SK-N-MC (cell line): ENCODE results near the gene PTPN1.

Experiments used
- DNase-seq: peaks from one replicate; pipeline ENCODE4 v3.0.0-alpha.2; 2011; ENCODE audit warnings: low read depth, low spot score
- H3K27ac ChIP-seq: fragments of 200-600 bp; sonication (generic); 2 replicates; pipeline ENCODE4 v1.5.1; 2016; ENCODE audit warnings: mixed run types
- H3K36me3 ChIP-seq: fragments of 200-600 bp; sonication (generic); 2 replicates; pipeline ENCODE4 v1.6.1; 2017; ENCODE audit warnings: antibody characterized with exemption, low read length, mixed read lengths; ENCODE audit not compliant: insufficient read depth
- H3K4me3 ChIP-seq: fragments of 200-600 bp; sonication (generic); 2 replicates; pipeline ENCODE4 v1.5.1; 2016
- H3K9ac ChIP-seq: fragments of 200-600 bp; sonication (generic); 2 replicates; pipeline ENCODE4 v1.8.0; 2017; ENCODE audit warnings: mixed run types, mixed read lengths; ENCODE audit not compliant: insufficient read length
- H3K9me3 ChIP-seq: fragments of 200-600 bp; sonication (generic); 2 replicates; pipeline ENCODE4 v1.6.1; 2017; ENCODE audit warnings: low read depth, mild to moderate bottlenecking, antibody characterized with exemption, low read length, moderate library complexity, mixed read lengths
- EZH2 ChIP-seq: fragments of 200-600 bp; sonication (generic); IDR thresholded peaks from one replicate; pipeline ENCODE4 v1.6.1; 2017; ENCODE audit warnings: antibody characterized with exemption
- FOXP2 ChIP-seq: optimal IDR thresholded peaks from 2 replicates; pipeline ENCODE3; 2011; ENCODE audit warnings: mild to moderate bottlenecking, moderate library complexity; ENCODE audit not compliant: insufficient read depth; ENCODE audit errors: extremely low read length, control extremely low read depth
- POLR2AphosphoS5 ChIP-seq: IDR thresholded peaks from 2 replicates; pipeline ENCODE4 v1.6.1; 2012; ENCODE audit warnings: mild to moderate bottlenecking, low read depth, low read length, borderline replicate concordance

Gene PTPN1

DNA sequence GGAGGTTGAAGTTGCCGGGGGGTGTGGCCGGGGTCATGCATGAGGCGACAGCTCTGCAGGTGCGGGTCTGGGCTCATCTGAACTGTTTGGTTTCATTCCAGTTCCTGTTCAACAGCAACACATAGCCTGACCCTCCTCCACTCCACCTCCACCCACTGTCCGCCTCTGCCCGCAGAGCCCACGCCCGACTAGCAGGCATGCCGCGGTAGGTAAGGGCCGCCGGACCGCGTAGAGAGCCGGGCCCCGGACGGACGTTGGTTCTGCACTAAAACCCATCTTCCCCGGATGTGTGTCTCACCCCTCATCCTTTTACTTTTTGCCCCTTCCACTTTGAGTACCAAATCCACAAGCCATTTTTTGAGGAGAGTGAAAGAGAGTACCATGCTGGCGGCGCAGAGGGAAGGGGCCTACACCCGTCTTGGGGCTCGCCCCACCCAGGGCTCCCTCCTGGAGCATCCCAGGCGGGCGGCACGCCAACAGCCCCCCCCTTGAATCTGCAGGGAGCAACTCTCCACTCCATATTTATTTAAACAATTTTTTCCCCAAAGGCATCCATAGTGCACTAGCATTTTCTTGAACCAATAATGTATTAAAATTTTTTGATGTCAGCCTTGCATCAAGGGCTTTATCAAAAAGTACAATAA, 72.5 kb downstream of the PTPN1 start:
- Histone ChIP-seq H3K27ac (0 out of 2 replicates have a peak overlapping the region, but pooled peaks have one; percentile 38), H3K9me3 (no peaks in the 10 kb centered on the region), H3K36me3 (peaks cover 90% of the 10 kb centered on the region), H3K9ac (no peak overlapping the region), H3K4me3 (no peak overlapping the region)
- TF ChIP-seq FOXP2 = no peak
- no peak for TF ChIP-seq EZH2
- TF ChIP-seq POLR2AphosphoS5 = no peak
- no peak for DNase-seq

DNA sequence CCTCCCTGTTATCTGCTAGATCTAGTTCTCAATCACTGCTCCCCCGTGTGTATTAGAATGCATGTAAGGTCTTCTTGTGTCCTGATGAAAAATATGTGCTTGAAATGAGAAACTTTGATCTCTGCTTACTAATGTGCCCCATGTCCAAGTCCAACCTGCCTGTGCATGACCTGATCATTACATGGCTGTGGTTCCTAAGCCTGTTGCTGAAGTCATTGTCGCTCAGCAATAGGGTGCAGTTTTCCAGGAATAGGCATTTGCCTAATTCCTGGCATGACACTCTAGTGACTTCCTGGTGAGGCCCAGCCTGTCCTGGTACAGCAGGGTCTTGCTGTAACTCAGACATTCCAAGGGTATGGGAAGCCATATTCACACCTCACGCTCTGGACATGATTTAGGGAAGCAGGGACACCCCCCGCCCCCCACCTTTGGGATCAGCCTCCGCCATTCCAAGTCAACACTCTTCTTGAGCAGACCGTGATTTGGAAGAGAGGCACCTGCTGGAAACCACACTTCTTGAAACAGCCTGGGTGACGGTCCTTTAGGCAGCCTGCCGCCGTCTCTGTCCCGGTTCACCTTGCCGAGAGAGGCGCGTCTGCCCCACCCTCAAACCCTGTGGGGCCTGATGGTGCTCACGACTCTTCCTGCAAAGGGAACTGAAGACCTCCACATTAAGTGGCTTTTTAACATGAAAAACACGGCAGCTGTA, 73.4 kb downstream of the PTPN1 start:
- Histone ChIP-seq H3K4me3 (no peak overlapping the region), H3K36me3 (peaks cover 88% of the 10 kb centered on the region), H3K9me3 (no peaks in the 10 kb centered on the region), H3K27ac (peak overlapping the region; percentile 67), H3K9ac (no peak overlapping the region)
- no peak for TF ChIP-seq POLR2AphosphoS5
- TF ChIP-seq EZH2 = no peak
- no peak for TF ChIP-seq FOXP2
- no peak for DNase-seq

DNA sequence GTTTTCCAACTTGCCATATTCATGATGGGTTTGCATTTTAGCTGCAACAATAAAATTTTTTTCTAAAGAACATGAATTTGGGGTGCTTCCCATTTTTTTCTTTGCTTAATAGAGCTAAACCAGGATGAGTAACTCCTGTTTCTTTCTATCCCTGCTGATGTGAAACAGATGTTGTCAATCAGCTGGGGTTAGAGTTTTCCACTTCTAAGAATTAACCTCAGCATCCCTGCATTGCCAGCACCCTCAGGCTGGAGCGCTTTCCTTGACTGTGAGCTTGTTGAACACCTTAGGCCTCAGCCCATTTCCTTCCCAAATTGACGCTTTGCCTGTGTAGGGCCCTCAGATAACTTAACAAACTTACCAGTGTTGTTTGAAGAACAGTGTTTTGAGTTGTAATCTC, 74.5 kb downstream of the PTPN1 start:
- H3K27ac ChIP-seq = 0 out of 2 replicates have a peak overlapping the region, but pooled peaks have one; percentile 63
- H3K9me3 ChIP-seq = no peaks in the 10 kb centered on the region
- no peak for TF ChIP-seq EZH2
- TF ChIP-seq FOXP2 = no peak
- TF ChIP-seq POLR2AphosphoS5 = no peak
- no peak for DNase-seq
- H3K4me3 ChIP-seq = no peak overlapping the region
- no peak overlapping the region for H3K9ac ChIP-seq
- peaks cover 80% of the 10 kb centered on the region for H3K36me3 ChIP-seq

DNA sequence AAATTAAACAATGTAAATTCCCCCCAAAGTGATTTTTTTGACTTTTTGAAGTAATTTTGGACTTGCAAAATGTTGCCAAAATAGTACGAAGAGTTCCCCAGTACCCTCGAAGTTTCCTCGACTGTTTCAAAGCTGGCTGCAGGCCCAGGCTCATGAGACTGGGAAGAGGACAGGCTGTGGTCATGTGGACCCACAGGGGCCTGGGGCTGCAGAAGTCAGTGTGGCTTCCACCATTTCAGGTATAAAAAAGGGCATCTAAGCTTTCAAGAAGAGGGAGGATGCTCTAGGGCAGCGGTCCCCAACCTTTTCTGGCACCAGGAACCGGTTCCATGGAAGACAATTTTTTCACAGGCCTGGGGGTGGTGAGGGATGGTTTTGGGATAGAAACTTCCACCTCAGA, 75.0 kb downstream of the PTPN1 start:
- no peak for TF ChIP-seq FOXP2
- no peak for TF ChIP-seq POLR2AphosphoS5
- TF ChIP-seq EZH2 = no peak
- no peaks in the 10 kb centered on the region for H3K9me3 ChIP-seq
- no peak overlapping the region for H3K9ac ChIP-seq
- no peak for DNase-seq
- peaks cover 75% of the 10 kb centered on the region for H3K36me3 ChIP-seq
- 0 out of 2 replicates have a peak overlapping the region, but pooled peaks have one; percentile 63 for H3K27ac ChIP-seq
- no peak overlapping the region for H3K4me3 ChIP-seq

DNA sequence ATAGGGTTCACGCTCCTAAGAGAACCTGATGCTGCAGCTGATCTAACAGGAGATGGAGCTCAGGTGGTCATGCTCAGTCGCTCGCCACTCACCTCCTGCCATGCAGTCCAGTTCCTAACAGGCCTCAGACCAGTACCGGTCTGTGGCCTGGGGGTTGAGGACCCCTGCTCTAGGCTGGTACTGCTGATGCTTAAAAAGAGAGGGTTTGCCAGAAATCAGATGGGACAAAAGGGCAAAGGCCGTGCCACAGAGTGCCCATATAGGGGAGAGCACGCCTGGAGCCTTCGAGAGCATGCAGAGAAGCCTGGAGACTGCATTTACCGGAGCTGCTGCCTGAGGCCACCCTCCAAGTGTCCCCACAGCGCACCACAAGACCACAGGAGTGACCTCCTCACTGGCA, 75.5 kb downstream of the PTPN1 start:
- no peak for DNase-seq
- Histone ChIP-seq H3K9ac (no peak overlapping the region), H3K36me3 (peaks cover 70% of the 10 kb centered on the region), H3K4me3 (no peak overlapping the region), H3K9me3 (no peaks in the 10 kb centered on the region), H3K27ac (no peak overlapping the region; the same call in 1 of the 2 replicates)
- TF ChIP-seq FOXP2 (no peak), POLR2AphosphoS5 (no peak), EZH2 (no peak)

GRCh38 chr20:50586531-50587232, 76.5 kb downstream of the PTPN1 start:
- H3K4me3 ChIP-seq = no peak overlapping the region
- peaks cover 61% of the 10 kb centered on the region for H3K36me3 ChIP-seq
- TF ChIP-seq EZH2 (no peak), FOXP2 (no peak), POLR2AphosphoS5 (no peak)
- H3K27ac ChIP-seq = 0 out of 2 replicates have a peak overlapping the region, but pooled peaks have one; percentile 26
- DNase-seq = no peak
- no peak overlapping the region for H3K9ac ChIP-seq
- H3K9me3 ChIP-seq = no peaks in the 10 kb centered on the region

DNA sequence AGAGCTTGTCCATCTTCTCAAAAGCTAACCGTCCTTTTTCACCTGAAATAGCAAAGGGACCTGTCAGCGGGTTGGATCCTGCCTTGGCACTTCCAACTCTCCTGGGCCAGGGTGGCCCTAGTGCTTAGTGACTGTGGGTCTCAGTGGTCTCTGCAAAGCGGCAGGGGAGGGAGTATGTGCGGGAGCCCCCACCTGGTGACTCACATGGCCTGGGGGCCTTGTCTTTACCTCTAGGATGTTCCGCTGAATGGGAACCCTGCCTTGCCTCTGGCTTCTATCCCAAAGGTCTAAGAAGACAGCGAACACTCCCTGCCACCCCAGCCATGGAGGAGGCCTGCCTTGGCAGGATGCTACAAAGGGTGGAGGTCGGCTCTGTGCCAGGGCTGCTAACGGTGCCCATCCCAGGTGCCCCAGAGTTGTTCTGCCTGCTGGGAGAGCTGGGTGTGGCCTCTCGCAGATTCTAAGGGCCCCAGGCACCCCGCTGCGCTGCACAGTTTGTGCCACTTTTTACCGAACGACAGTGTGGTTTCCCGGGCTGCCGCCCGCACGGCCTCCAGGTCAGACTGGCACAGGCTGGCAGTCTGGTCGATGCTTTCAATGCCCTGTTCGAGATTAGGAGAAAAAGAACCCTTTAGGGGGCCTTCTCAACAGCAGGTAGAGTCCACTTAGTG, 77.2 kb downstream of the PTPN1 start:
- DNase-seq = no peak
- Histone ChIP-seq H3K36me3 (peaks cover 53% of the 10 kb centered on the region), H3K27ac (no peak overlapping the region), H3K4me3 (no peak overlapping the region), H3K9ac (no peak overlapping the region), H3K9me3 (no peaks in the 10 kb centered on the region)
- TF ChIP-seq FOXP2 = no peak
- no peak for TF ChIP-seq POLR2AphosphoS5
- no peak for TF ChIP-seq EZH2

GRCh38 chr20:50588034-50588736, 78.0 kb downstream of the PTPN1 start:
- no peak overlapping the region for H3K27ac ChIP-seq
- DNase-seq = no peak
- TF ChIP-seq POLR2AphosphoS5 = no peak
- no peak for TF ChIP-seq FOXP2
- no peak for TF ChIP-seq EZH2

More at GRCh38 chr20:50588034-50588736, 78.0 kb downstream of the PTPN1 start:
- no peak overlapping the region for H3K4me3 ChIP-seq
- no peak overlapping the region for H3K9ac ChIP-seq
- H3K9me3 ChIP-seq = no peaks in the 10 kb centered on the region
- H3K36me3 ChIP-seq = peaks cover 46% of the 10 kb centered on the region
